SIG-M5 (cell line): ENCODE data around the gene SHQ1.
"Not testable (repeated sequence)": the region's sequence is repeated elsewhere in the genome, so short reads cannot be mapped to it uniquely, and the experiment has no call there.

Source experiments
- DNase-seq: peaks from one replicate; lab custom pipeline; 2025; lab: John Stamatoyannopoulos, UW

The SHQ1 gene

DNA sequence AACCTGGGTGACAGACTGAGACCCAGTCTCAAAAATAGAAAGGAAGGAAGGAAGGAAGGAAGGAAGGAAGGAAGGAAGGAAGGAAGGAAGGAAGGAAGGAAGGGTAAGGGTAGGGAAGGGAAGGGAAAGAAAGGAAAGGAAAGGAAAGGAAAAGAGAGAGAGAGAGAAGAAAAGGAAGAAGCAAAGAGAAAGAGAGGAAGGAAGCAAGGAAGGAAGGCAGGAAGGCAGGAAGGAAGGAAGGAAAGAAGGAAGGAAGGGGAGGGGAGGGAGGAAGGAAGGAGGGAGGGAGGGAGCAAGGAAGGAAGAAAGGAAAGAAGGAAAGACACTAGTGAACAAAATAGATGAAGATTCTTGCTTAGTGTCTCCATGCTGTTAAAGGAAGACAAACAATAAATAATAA is 129.1 kb downstream of the SHQ1 start:
- DNase-seq, result no peak

- not testable (repeated sequence) for DNase-seq
Observed at GRCh38 chr3:72714135-72714534, 134.1 kb downstream of the SHQ1 start.

GRCh38 chr3:72710471-72710870 is 137.8 kb downstream of the SHQ1 start:
- DNase-seq, result not testable (repeated sequence)

DNA sequence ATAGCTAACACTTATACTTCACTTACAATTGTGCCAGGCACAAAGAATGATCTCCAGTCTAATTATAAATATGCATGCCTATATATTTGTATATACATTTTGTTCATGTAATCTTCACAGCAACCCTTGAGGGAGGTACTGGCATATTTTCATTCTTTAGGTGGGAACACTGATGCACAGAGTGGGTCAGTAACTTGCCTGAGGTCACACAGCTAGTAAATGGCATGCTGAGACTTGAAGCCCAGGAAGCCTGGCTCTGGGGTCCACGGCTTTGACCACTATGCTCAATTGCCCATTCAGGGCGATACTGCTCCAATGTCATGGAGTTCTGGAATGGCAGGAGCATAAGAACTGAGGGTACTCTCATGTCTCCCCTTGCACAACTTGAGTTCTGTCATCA is 139.8 kb downstream of the SHQ1 start:
- DNase-seq, result no peak

DNA sequence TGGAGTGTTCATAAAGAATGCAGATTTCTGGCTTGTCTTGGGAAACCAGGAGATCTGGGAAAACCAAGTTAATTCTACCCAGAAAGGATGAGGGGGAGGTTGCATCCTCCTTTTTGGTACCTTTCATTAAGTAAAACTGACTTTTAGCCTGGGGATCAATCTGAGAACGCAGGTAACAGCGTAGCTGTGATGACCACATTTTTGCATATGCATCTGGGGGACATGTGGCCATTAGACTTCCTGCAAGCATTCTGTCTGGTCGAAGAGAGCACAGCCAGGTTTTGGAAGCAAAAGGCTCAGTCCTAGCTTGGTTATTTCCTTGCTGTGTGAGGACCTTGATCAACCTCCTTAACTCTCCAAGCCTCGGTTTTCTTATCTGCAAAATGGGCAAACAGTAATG is 145.2 kb downstream of the SHQ1 start:
- DNase-seq, result no peak

- no peak for DNase-seq
Observed at GRCh38 chr3:72702390-72702789, 145.9 kb downstream of the SHQ1 start.

- DNase-seq, result no peak
Observed at GRCh38 chr3:72700106-72700505, 148.1 kb downstream of the SHQ1 start.

GRCh38 chr3:72699631-72700030 is 148.6 kb downstream of the SHQ1 start:
- DNase-seq, result no peak
